Measurements from ENCODE around the gene SAFB. TPM values are rescaled to one million over a fixed set of nuclear protein-coding genes. Genes with fewer than 3 reads are reported as not detected.

SAFB gene
- total and polyA plus RNA-seq, 9 donors, result 64.1 to 108 (median 75.2) TPM

DNA sequence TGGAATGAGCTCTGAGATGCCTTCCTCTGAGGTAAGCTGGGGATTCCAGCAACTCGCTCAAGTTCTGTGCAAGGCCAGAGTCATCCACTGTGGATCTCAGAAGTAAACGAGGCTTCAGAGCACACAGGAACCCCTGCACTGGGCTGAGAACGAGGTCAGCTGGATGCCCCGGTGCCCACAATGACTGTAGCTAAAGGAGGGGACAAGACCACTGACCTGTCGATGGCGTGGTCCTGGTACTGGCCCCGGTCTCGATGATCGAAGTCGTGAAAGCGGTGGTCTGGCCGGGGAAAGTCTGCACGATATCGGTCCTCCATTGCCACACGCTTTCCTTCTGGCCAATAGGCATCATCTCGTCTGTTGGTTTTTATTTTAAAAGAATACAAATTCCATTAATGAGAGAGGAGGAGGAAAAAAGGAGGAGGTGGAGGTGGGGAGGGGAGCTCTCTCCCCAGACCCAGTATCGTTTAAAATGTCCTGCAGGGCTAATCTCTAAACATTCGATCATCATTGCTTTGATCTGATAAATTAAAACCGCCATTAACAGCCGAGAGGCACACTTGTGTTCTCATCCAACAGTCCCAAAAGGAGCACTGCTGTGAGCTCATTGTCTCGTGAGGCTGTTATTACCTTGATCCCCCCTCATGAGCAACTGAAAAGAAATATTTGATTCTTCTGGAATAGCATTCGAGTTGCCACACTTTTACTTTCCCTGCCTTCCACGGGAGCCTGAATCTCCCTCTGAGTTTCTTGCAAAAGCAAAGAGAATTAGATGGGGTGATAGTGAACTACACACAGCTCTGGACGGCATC, 30.1 kb upstream of the SAFB start:
- no peak for TF ChIP-seq EP300 (IDR thresholded peaks at IDR 0.05)
- TF ChIP-seq, protein P1, sequence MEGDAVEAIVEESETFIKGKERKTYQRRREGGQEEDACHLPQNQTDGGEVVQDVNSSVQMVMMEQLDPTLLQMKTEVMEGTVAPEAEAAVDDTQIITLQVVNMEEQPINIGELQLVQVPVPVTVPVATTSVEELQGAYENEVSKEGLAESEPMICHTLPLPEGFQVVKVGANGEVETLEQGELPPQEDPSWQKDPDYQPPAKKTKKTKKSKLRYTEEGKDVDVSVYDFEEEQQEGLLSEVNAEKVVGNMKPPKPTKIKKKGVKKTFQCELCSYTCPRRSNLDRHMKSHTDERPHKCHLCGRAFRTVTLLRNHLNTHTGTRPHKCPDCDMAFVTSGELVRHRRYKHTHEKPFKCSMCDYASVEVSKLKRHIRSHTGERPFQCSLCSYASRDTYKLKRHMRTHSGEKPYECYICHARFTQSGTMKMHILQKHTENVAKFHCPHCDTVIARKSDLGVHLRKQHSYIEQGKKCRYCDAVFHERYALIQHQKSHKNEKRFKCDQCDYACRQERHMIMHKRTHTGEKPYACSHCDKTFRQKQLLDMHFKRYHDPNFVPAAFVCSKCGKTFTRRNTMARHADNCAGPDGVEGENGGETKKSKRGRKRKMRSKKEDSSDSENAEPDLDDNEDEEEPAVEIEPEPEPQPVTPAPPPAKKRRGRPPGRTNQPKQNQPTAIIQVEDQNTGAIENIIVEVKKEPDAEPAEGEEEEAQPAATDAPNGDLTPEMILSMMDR (IDR thresholded peaks at IDR 0.05), result no peak
- TF ChIP-seq POLR2A (IDR thresholded peaks at IDR 0.05), result no peak
- Histone ChIP-seq H3K4me3 (no peak overlapping the region), H3K9me3 (no peaks in the 10 kb centered on the region), H3K36me3 (no peaks in the 10 kb centered on the region), H3K27me3 (no peaks in the 10 kb centered on the region), H3K27ac (no peak overlapping the region), H3K4me1 (ENCODE audit: insufficient read depth) (no peaks in the 10 kb centered on the region)
- no peak for DNase-seq
- intact Hi-C loops (cut with DNase I), result no loop called here
- WGBS, 3 donors, result 87 to 89% (median 88%) methylated on average over 24 of the region's 24 CpGs

DNA sequence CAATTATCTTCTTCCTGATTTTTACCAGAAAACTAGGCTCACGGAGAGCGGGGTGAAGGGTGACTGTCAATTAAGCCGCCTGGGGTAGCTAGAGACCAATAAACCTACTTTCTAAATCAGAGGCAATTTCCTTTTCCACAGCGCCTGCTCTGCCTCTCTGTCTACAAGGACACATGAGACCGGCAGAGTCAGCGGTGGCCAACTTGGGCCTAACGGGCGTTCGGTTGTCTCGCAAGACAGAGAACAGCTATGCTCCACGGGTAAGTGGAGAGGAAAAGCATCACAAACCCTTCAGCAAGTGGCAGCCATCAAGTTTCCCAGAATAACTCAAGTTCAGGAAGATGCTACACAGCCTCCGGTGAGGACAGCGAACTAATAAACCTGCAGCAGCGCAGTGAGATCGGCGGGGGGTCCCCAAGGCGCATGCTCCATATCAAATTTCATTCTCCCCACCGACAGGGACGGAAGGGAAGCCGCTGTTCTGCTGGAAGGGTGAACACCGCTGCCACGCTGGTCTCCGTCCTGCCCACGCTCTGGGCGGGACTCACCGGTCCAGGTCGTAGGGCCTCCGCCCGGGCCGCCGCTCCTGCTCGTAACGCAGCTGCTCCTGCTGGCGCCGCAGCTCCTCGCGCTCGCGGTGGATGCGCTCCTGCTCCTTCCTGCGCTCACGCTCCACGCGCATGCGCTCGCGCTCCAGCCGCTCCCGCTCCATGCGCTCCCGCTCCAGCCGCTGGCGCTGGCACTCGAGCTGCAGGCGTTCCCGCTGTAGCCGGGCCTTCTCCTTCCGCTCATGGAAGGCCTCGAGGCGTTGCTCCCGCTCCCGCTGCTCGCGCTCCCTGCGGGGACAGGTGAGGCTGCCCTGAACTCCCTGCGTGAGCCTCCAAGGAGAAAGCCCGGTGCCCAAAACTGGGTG, 29.3 kb upstream of the SAFB start:
- 90 to 91% (median 91%) methylated on average over 67 of the region's 67 CpGs for WGBS, 3 donors
- H3K36me3 ChIP-seq, result no peaks in the 10 kb centered on the region
- no peak for DNase-seq
- no peaks in the 10 kb centered on the region for H3K27me3 ChIP-seq
- no peaks in the 10 kb centered on the region for H3K9me3 ChIP-seq
- no peaks in the 10 kb centered on the region for H3K4me1 ChIP-seq (ENCODE audit: insufficient read depth)
- no peak overlapping the region for H3K27ac ChIP-seq
- TF ChIP-seq, protein P1 (IDR thresholded peaks at IDR 0.05), result no peak
- TF ChIP-seq POLR2A (IDR thresholded peaks at IDR 0.05) (no peak), EP300 (IDR thresholded peaks at IDR 0.05) (no peak)
- intact Hi-C loops (cut with DNase I), result no loop called here
- H3K4me3 ChIP-seq, result no peak overlapping the region

- Histone ChIP-seq H3K4me1 (ENCODE audit: insufficient read depth) (no peaks in the 10 kb centered on the region), H3K9me3 (no peaks in the 10 kb centered on the region), H3K27me3 (no peaks in the 10 kb centered on the region), H3K36me3 (no peaks in the 10 kb centered on the region), H3K4me3 (no peak overlapping the region), H3K27ac (no peak overlapping the region)
- intact Hi-C loops (cut with DNase I), result no loop called here
- no peak for DNase-seq
- TF ChIP-seq, protein P1 (IDR thresholded peaks at IDR 0.05), result no peak
- TF ChIP-seq POLR2A (IDR thresholded peaks at IDR 0.05), result no peak
- no peak for TF ChIP-seq EP300 (IDR thresholded peaks at IDR 0.05)
- WGBS, 3 donors, result 82 to 83% (median 83%) methylated on average over 7 of the region's 7 CpGs
These were observed 28.3 kb upstream of the SAFB start for GRCh38 chr19:5594521-5594950.

DNA sequence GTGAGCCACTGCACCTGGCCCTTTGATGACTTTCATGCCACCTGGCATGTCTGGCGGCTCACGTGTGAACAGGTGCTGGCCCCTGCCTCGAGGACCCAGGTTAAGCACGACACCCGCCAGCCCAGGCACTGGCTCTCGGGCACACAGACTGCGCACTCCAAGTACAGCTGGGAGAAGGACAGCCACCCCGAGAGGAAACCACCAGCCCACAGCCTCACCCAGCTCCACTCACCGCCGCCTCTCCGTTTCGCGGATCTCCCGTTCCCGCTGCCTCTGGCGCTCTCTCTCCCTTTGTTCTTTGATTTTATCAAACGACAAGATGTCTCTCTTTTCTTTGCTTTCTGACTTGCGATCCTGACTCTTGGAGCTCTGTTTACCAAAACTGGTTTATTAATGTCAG, 27.8 kb upstream of the SAFB start:
- Histone ChIP-seq H3K9me3 (no peaks in the 10 kb centered on the region), H3K4me1 (ENCODE audit: insufficient read depth) (no peaks in the 10 kb centered on the region), H3K27me3 (no peaks in the 10 kb centered on the region), H3K36me3 (no peaks in the 10 kb centered on the region), H3K4me3 (no peak overlapping the region), H3K27ac (no peak overlapping the region)
- DNase-seq, result no peak
- TF ChIP-seq EP300 (IDR thresholded peaks at IDR 0.05) (no peak), POLR2A (IDR thresholded peaks at IDR 0.05) (no peak)
- TF ChIP-seq, protein P1 (IDR thresholded peaks at IDR 0.05), result no peak
- intact Hi-C loops (cut with DNase I), result no loop called here
- WGBS, 3 donors, result 91 to 94% (median 92%) methylated on average over 18 of the region's 18 CpGs

Data from ovary (tissue), 9 donors.